Glutamatergic neuron (in vitro differentiated cells): ENCODE measurements around the gene STAB2. TPM values are rescaled to one million over a fixed set of nuclear protein-coding genes. Genes with fewer than 3 reads are reported as not detected.

Experiments
- DNase-seq: peaks from one replicate; pipeline ENCODE4 v3.0.0; 2022
- H3K27ac Mint-ChIP-seq: one replicate; pipeline ENCODE4 v1.8.0; 2020; ENCODE audit warnings: mild to moderate bottlenecking, mixed read lengths, inconsistent platforms; ENCODE audit not compliant: unreplicated experiment
- H3K27me3 Mint-ChIP-seq: one replicate; pipeline ENCODE4 v1.8.0; 2020; ENCODE audit warnings: mild to moderate bottlenecking, moderate library complexity, mixed read lengths, inconsistent platforms; ENCODE audit not compliant: unreplicated experiment
- H3K36me3 Mint-ChIP-seq: one replicate; pipeline ENCODE4 v1.8.0; 2020; ENCODE audit warnings: mild to moderate bottlenecking, mixed read lengths, inconsistent platforms; ENCODE audit not compliant: unreplicated experiment
- H3K4me1 Mint-ChIP-seq: one replicate; pipeline ENCODE4 v1.8.0; 2020; ENCODE audit warnings: mild to moderate bottlenecking, low read depth, mixed read lengths, inconsistent platforms; ENCODE audit not compliant: unreplicated experiment
- H3K4me3 Mint-ChIP-seq: one replicate; pipeline ENCODE4 v1.8.0; 2020; ENCODE audit warnings: mild to moderate bottlenecking, mixed read lengths, inconsistent platforms; ENCODE audit not compliant: unreplicated experiment
- H3K9me3 Mint-ChIP-seq: one replicate; pipeline ENCODE4 v1.8.0; 2020; ENCODE audit warnings: mild to moderate bottlenecking, moderate library complexity, mixed read lengths, inconsistent platforms; ENCODE audit not compliant: unreplicated experiment
- CTCF ChIP-seq: fragments of 200-600 bp; sonication (generic); IDR thresholded peaks from one replicate; pipeline ENCODE4 v1.5.0; 2021; ENCODE audit not compliant: partially characterized antibody, unreplicated experiment
- total RNA-seq: library from RNA; stranded (reverse); fragmentation: NEBNext Ultra II Directional; extraction: Animal tissue kit (Norgen Biotek cat#: 25700); gene quantifications from one replicate; pipeline ENCODE4 v1.2.1, GENCODE V29; 2021; ENCODE audit not compliant: unreplicated experiment

Gene STAB2
- total RNA-seq, 1 donor from 2014 or later = not detected

DNA sequence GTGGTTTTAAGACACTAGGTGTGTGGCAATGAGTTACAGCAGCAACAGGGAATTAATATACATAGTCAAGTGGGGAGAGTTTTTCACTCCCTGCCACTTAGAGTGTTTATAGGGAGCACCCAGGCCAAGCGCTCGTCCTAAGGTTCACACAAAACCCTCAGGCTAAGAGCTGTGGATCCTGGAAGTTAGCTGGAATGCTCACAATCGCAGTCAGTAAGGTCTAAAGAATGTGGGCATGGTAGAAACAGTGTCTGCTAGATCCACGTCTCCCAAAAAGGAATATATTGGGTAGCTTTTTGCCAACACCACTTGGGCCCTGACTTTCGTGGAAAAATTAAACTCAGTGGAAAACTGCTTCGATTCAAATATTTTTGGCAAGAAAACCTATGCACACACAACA is 36.6 kb downstream of the STAB2 start:
- no peak for TF ChIP-seq CTCF
- H3K27ac Mint-ChIP-seq = no peak overlapping the region
- peaks cover 2% of the 10 kb centered on the region for H3K27me3 Mint-ChIP-seq
- H3K9me3 Mint-ChIP-seq = no peaks in the 10 kb centered on the region
- H3K4me1 Mint-ChIP-seq = peaks cover 2% of the 10 kb centered on the region
- H3K36me3 Mint-ChIP-seq = no peaks in the 10 kb centered on the region
- no peak overlapping the region for H3K4me3 Mint-ChIP-seq
- no peak for DNase-seq

DNA sequence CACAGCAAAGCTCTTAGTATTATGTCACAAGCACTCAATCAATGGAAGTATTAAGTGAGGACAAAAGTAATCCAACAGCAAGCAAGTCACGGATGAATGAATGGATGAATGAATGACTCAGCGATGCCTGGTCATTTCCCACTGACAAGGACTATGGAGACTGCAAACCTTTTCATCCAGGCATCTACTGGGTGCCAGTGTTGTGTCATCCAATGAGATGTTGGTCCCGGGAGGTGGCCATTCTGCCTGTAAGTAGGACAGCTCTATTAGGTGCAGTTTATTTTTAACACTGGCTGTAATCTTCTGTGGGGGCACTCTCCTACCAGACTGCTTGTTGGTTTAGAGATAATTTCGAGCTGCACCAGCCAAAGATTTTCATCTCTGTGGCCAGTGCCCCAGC is 39.4 kb downstream of the STAB2 start:
- Mint-ChIP-seq H3K9me3 (no peaks in the 10 kb centered on the region), H3K27ac (no peak overlapping the region), H3K27me3 (peaks cover 2% of the 10 kb centered on the region), H3K4me1 (peaks cover 2% of the 10 kb centered on the region), H3K36me3 (no peaks in the 10 kb centered on the region), H3K4me3 (no peak overlapping the region)
- DNase-seq = peak; percentile 41
- no peak for TF ChIP-seq CTCF

DNA sequence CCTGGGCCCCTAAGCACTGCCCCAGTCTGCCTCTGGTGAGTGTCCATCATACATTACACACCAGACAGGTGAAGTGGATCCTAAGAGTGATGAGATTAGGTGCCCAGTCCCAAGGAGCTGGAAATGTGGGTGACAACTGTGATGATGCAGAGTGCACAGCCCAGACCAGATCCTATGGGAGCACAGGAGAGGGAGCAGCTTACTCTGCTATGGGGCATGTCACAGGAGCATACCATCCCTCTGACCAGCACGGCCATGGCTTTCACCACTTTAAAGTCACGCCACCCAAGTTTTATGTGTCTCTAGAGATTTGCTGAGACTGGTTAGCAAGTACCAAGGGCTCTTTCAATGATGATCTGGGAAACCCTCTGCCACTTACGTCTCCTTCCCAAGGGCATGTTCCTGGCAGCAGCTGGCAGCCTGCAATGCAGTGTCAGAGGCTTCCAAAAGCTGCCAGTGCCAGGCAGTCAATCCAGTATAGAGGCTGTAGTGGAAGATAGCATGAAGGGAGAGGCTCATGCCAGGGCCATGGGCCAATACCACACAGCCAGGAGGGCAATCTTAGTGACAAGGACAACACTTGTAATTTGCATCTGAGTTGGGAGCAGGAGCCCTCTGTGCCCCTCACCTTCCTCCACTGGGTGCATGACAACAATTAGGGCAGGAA is 40.2 kb downstream of the STAB2 start:
- Mint-ChIP-seq H3K27me3 (peaks cover 2% of the 10 kb centered on the region), H3K9me3 (no peaks in the 10 kb centered on the region), H3K4me3 (no peak overlapping the region), H3K4me1 (peaks cover 2% of the 10 kb centered on the region), H3K27ac (no peak overlapping the region), H3K36me3 (peaks cover 4% of the 10 kb centered on the region)
- DNase-seq = no peak
- no peak for TF ChIP-seq CTCF

DNA sequence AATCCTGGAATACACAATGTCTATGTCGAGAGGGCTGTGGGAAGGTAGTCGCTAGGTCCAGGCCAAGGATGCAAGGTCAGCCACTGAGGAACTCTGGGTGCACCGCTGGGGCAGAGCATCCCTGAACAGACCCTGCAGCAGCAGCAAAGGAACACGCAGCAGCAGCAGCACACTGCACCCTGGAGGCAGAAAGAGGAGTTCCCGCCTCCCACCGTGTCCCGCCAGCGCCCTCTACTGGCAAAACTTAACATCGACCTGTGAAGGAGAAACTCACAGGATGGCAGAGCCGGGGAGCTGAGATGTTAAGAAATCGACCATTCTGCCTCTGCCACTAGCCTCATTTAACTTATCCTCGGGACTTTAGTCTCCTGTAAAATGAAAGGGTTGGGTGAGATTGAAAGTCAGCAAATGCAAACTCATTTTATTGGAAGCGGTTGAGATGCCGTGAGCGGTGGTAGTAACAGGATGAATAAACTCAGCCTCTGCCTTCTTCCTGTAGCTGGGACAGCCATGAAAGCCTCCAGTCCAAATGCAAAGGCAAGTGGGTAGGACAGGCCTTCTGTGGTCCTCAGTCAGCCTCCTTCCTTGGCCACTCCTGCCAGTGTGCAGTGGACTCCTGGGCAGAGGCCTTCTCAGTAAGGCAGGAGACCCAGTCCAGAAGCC is 45.6 kb downstream of the STAB2 start:
- Mint-ChIP-seq H3K4me1 (no peaks in the 10 kb centered on the region), H3K4me3 (no peak overlapping the region), H3K36me3 (peaks cover 4% of the 10 kb centered on the region), H3K27ac (no peak overlapping the region), H3K9me3 (no peaks in the 10 kb centered on the region), H3K27me3 (no peaks in the 10 kb centered on the region)
- peak; percentile 94 for TF ChIP-seq CTCF
- peak; percentile 87 for DNase-seq

DNA sequence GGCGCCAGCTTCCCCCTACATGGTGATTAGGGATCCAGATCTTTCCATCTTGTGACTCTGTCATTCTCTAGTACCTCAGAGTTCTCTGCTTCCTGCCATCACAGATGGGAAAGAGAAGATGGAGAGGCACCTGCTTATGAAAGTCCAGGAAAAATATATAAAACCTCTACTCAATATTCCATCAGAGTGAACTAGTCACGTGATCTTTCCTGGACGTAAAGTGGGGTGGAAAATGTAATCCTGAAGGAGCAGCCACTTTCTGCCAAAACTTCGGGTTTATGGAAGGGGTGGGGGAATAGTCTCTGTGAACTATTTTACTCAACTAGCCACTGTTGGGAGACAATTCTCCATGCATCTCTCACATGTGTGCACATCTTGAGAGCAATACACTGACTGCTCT is 47.7 kb downstream of the STAB2 start:
- Mint-ChIP-seq H3K4me3 (no peak overlapping the region), H3K4me1 (no peaks in the 10 kb centered on the region), H3K9me3 (no peaks in the 10 kb centered on the region), H3K27me3 (no peaks in the 10 kb centered on the region), H3K36me3 (peaks cover 4% of the 10 kb centered on the region), H3K27ac (no peak overlapping the region)
- DNase-seq = no peak
- no peak for TF ChIP-seq CTCF
